ENCODE data around the gene ZNF79. TPM values are rescaled to one million over a fixed set of nuclear protein-coding genes. Genes with fewer than 3 reads are reported as not detected.

Gene ZNF79
- total RNA-seq, 1 donor from 2014 or later = 14.8 TPM

DNA sequence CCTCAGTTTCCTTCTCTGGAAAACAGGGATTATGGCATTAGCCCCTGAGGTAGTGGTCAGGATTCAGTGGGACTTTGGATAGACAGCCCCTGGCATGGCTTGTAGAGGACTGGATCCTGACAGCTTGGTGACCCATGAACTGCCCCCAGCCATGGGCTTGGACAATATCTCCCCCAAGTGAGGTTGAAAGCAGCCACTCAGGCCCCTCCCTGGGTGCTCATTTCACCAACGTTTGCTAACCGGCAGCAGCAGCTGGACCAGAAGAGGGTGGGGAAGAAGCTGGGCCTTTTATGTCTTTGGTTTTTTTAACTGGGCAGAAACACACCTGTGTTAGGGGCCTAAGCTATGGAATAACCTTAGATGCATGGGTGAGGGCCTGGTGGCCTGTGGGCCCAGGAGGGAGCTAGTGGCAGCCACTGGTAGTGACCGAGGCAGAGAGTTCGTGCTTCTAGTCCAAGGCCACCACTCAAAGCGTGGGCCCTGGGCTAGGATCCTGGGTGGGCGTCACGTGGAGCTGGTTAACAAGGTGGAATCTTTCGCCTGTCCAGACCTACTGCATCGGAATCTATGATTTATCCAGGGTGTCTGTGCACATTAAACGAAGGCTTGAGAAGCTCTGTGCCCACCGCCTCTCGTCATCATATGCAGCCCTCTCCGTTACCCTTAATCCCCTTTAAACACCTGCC, 25.3 kb upstream of the ZNF79 start:
- DNase-seq = no peak

DNA sequence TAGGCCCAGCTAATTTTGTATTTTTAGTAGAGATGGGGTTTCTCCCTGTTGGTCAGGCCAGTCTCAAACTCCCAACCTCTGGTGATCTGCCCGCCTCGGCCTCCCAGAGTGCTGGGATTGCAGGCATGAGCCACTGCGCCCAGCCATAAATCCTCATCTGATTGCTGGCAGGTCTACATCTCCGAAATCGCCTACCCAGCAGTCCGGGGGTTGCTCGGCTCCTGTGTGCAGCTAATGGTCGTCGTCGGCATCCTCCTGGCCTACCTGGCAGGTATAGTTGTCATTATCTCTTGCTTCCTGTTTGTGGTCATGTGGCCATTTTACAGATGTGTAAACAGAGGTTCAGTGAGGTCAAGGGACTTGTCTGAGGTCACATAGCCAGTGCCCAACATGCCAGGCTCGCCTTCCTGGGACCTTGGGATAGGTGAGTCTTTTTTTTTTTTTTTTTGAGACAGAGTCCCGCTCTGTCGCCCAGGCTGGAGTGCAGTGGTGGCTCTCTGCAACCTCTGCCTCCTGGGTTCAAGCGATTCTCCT, 24.4 kb upstream of the ZNF79 start:
- DNase-seq = no peak

GRCh38 chr9:127402401-127403090, 21.6 kb upstream of the ZNF79 start:
- no peak for DNase-seq

GRCh38 chr9:127403507-127404192, 20.5 kb upstream of the ZNF79 start:
- DNase-seq = no peak

GRCh38 chr9:127404631-127405030, 19.6 kb upstream of the ZNF79 start:
- DNase-seq = no peak

- DNase-seq = no peak
Measured at GRCh38 chr9:127405344-127406125, 18.6 kb upstream of the ZNF79 start.

DNA sequence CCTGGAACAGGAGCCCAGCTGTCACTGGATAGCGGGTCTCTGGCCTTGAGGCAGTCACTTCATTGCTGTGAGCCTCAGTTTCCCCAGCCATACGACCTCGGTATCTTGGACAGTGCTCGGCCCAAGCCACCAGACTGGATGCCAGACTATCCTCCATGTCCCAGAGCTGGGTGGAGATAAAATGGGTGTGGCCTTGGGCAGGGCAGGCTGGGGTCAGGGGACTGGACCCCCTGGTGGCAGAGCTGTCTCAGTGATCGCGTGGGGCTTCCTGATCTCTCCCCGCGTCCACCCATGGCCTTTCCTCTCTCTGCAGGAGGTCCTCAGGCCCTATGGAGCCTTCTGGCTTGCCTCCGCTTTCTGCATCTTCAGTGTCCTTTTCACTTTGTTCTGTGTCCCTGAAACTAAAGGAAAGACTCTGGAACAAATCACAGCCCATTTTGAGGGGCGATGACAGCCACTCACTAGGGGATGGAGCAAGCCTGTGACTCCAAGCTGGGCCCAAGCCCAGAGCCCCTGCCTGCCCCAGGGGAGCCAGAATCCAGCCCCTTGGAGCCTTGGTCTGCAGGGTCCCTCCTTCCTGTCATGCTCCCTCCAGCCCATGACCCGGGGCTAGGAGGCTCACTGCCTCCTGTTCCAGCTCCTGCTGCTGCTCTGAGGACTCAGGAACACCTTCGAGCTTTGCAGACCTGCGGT, 17.2 kb upstream of the ZNF79 start:
- DNase-seq = no peak

- DNase-seq = no peak
Measured at GRCh38 chr9:127407492-127407843, 16.7 kb upstream of the ZNF79 start.

- no peak for DNase-seq
Measured at GRCh38 chr9:127411122-127411521, 13.1 kb upstream of the ZNF79 start.

- no peak for DNase-seq
Measured at GRCh38 chr9:127415141-127415540, 9.0 kb upstream of the ZNF79 start.

DNA sequence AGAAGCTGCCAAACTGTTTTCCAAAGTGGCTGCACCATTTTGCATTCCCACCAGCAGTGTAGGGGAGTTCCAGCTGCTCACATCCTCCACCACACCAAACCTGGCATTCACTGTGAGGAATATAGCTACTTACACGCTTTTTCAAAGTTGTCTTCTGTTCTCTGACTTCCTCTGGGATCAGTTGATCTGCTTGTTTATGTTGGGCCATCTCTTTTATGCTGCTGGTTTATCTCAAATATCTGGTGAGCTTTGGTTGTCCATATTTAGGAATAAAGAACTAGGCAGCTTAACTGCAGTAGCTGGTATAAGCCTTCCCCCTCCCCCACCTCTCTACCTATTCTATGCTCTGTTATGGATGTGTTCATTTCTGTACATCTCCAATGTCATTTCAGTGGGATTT, 8.5 kb upstream of the ZNF79 start:
- no peak for DNase-seq

- DNase-seq = no peak
Measured at GRCh38 chr9:127417131-127418036, 6.8 kb upstream of the ZNF79 start.

DNA sequence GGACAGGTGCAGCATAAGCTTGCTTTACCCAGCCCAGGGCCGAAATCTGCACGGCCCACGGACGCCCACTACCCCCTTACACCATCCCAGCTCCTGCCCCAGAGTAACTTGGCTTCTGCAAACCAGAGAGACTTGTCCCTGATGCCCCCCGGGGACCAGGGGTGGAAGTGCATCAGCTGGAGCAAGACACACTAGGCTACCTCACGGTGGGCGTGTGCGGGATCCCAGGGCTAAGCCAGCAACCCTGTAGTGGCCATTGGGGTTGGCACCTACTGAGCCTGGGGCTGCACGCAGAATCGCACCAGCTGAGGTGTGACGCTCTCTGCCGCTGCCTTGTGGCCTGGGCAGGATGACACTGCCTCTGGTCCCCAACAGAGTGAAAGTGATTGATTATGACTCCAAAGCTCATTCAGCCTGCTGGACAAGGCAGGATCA, 6.1 kb upstream of the ZNF79 start:
- DNase-seq = peak; percentile 46

GRCh38 chr9:127419348-127419747, 4.8 kb upstream of the ZNF79 start:
- DNase-seq = no peak

DNA sequence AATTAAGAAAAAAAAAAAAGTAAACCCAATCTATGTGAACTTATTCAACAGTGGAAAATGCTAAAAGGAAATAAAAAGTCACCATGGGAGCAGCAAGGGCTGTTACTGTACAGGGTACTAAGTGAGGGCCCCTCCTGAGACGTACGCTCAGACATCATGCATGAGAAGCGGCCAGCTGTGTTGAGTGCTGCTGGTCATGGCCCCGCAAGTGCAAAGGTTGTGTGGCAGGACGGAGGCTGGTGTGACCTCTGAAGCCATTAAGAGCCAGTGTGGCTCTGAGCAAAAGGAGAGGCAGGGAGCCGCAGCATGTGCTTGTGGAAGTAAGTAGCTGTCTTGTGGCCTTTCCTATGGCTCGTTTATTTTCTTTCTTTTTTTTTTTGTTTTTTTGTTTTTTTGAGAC, 3.1 kb upstream of the ZNF79 start:
- DNase-seq = no peak

GRCh38 chr9:127422133-127422782, 1.9 kb upstream of the ZNF79 start:
- no peak for DNase-seq

GRCh38 chr9:127422787-127423186, 1.4 kb upstream of the ZNF79 start:
- no peak for DNase-seq

GRCh38 chr9:127423476-127423933, 677 bp upstream of the ZNF79 start:
- DNase-seq = no peak

DNA sequence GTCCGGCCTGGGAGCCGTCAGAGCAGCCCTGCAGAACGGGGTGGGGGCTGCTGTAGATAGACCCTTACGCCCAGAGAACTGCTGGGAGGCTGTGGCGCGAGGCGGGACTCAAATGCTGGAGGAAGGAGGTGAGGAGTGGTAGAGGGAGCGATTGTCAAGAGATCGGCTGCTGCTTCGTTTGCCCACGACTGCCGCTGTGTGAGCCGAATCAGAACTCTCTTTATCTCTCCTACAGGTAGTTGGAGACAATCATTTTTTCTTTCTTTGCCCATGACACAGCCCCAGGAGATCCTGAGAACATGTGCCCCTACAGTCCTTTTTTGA, 456 bp downstream of the ZNF79 start:
- DNase-seq = no peak

GRCh38 chr9:127426756-127427155, 2.6 kb downstream of the ZNF79 start:
- DNase-seq = no peak

DNA sequence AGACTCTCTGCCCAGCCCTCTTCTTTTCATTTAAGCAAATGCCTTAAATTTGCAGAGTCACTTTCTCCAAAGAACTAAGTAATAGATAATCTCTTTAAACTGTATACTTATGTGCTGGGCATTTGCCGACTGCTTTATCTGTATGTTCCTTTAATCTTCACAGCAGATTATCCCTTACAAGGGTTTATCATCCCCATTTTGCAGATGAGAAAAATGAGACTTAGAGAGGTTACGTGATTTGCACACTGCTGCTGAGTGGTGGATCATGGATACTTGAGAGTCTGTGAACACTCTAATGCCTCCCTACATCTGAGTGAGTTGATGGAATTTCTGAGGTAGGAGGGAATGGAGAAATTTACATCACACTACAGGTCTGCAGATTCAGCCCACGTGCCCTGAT, 4.2 kb downstream of the ZNF79 start:
- DNase-seq = no peak

Data from dermis blood vessel endothelial cell (primary cell).